PC-3 (cell line): ENCODE data around the gene ISM2. TPM values are rescaled to one million over a fixed set of nuclear protein-coding genes. Genes with fewer than 3 reads are reported as not detected.

Experiments
- ATAC-seq: fragments of 200-7000 bp; cut with Tn5 transposase; 2 replicates; pipeline ENCODE4 v1.9.1; 2020; ENCODE audit warnings: mild to moderate bottlenecking, moderate library complexity
- BruUV-seq: library from RNA; stranded (reverse); fragments of 400-500 nt; replicated peaks from 2 replicates; lab custom pipeline; 2021; lab: Mats Ljungman, UMichigan
- CTCF ChIA-PET: fragments of 300-600 bp; sonication (Branson Sonifier 250); formaldehyde crosslinking; loops from one replicate; lab custom pipeline; 2022; ENCODE audit warnings: antibody characterized with exemption; lab: Charles Lee
- POLR2A ChIA-PET: fragments of 300-600 bp; sonication (Branson Sonifier 250); formaldehyde crosslinking; loops from one replicate; lab custom pipeline; 2022; ENCODE audit warnings: antibody characterized with exemption; ENCODE audit not compliant: unreplicated experiment; lab: Charles Lee
- DNase-seq: peaks from one replicate; pipeline ENCODE4 v3.0.0-alpha.2; 2015
- H2AFZ ChIP-seq: fragments of 300-600 bp; sonication (generic); 2 replicates; pipeline ENCODE4 v1.6.0; 2016; ENCODE audit warnings: antibody characterized with exemption, low read length
- H3F3A ChIP-seq: fragments of 300-600 bp; sonication (generic); one replicate; pipeline ENCODE4 v1.6.0; 2017; ENCODE audit warnings: antibody characterized with exemption, low read length, control low read depth, mild to moderate bottlenecking; ENCODE audit not compliant: unreplicated experiment
- H3K27ac ChIP-seq: fragments of 300-600 bp; sonication (generic); 2 replicates; pipeline ENCODE4 v1.5.1; 2016; ENCODE audit warnings: mild to moderate bottlenecking, low read length
- H3K27me3 ChIP-seq: fragments of 300-600 bp; sonication (generic); 2 replicates; pipeline ENCODE4 v1.6.1; 2016; ENCODE audit warnings: low read length, mixed read lengths
- H3K36me3 ChIP-seq: fragments of 300-600 bp; sonication (generic); 2 replicates; pipeline ENCODE4 v1.6.1; 2016; ENCODE audit warnings: low read depth, mixed run types, low read length, mixed read lengths
- H3K4me1 ChIP-seq: fragments of 300-600 bp; sonication (generic); 2 replicates; pipeline ENCODE4 v1.5.1; 2016; ENCODE audit warnings: low read length; ENCODE audit not compliant: insufficient read depth
- H3K4me2 ChIP-seq: fragments of 300-600 bp; sonication (generic); 2 replicates; pipeline ENCODE4 v1.6.0; 2016; ENCODE audit warnings: low read length
- H3K4me3 ChIP-seq: fragments of 300-600 bp; sonication (generic); 2 replicates; pipeline ENCODE4 v1.5.1; 2016; ENCODE audit warnings: mild to moderate bottlenecking, low read length, mixed read lengths
- H3K79me2 ChIP-seq: fragments of 300-600 bp; sonication (generic); 2 replicates; pipeline ENCODE4 v1.6.1; 2017; ENCODE audit warnings: low read length, mixed read lengths
- H3K9ac ChIP-seq: fragments of 300-600 bp; sonication (generic); 2 replicates; pipeline ENCODE4 v1.6.0; 2016; ENCODE audit warnings: mild to moderate bottlenecking, low read length
- H3K9me2 ChIP-seq: fragments of 300-600 bp; sonication (generic); replicated peaks from 2 replicates; pipeline ENCODE4 v1.6.1; 2016; ENCODE audit warnings: mixed run types, low read length, mixed read lengths
- H3K9me3 ChIP-seq: fragments of 300-600 bp; sonication (generic); 2 replicates; pipeline ENCODE4 v1.6.1; 2016; ENCODE audit warnings: low read length, mixed read lengths
- H4K20me1 ChIP-seq: fragments of 300-600 bp; sonication (generic); 2 replicates; pipeline ENCODE4 v1.6.1; 2016; ENCODE audit warnings: low read length, mixed read lengths
- CTCF ChIP-seq: fragments of 300-600 bp; sonication (generic); conservative IDR thresholded peaks from 2 replicates; pipeline ENCODE4 v1.5.1; 2017; ENCODE audit warnings: antibody characterized with exemption, low read depth, mild to moderate bottlenecking, low read length
- EZH2 ChIP-seq: fragments of 300-600 bp; sonication (generic); IDR thresholded peaks from one replicate; pipeline ENCODE4 v1.6.1; 2017; ENCODE audit warnings: antibody characterized with exemption, mild to moderate bottlenecking, low read length; ENCODE audit not compliant: unreplicated experiment
- EZH2phosphoT487 ChIP-seq: fragments of 300-600 bp; sonication (generic); IDR thresholded peaks from 2 replicates; pipeline ENCODE4 v1.6.1; 2018; ENCODE audit warnings: mild to moderate bottlenecking, antibody characterized with exemption, low read length, borderline replicate concordance
- intact Hi-C: fragments of 100-400 bp; cut with micrococcal nuclease; formaldehyde crosslinking; loops from 2 replicates; pipeline ENCODE4 v1.9.0; 2023
- total RNA-seq: library from RNA; depleted of rRNA; stranded (reverse); fragments of >200 nt; gene quantifications from 2 replicates; pipeline ENCODE4 v1.2.3, GENCODE V29; 2014

Gene ISM2
- total RNA-seq, 1 experiment from 2014 or later, result 0.95 TPM

GRCh38 chr14:77458249-77458950 lies 40.2 kb downstream of the ISM2 start:
- peaks cover 19% of the 10 kb centered on the region for H3K4me1 ChIP-seq
- peak overlapping the region; percentile 90 for H3K9ac ChIP-seq
- H3K79me2 ChIP-seq, result peaks cover 52% of the 10 kb centered on the region
- peak overlapping the region; percentile 73 for H2AFZ ChIP-seq
- H3K4me2 ChIP-seq, result peak overlapping the region; percentile 92
- no peaks in the 10 kb centered on the region for H3F3A ChIP-seq
- no peaks in the 10 kb centered on the region for H3K27me3 ChIP-seq
- H3K36me3 ChIP-seq, result peaks cover 26% of the 10 kb centered on the region
- peaks cover 13% of the 10 kb centered on the region for H4K20me1 ChIP-seq
- POLR2A ChIA-PET, result no interaction called here
- H3K27ac ChIP-seq, result peak overlapping the region; percentile 50
- H3K9me2 ChIP-seq, result no peaks in the 10 kb centered on the region
- TSS peak; percentile 41 for BruUV-seq
- no peaks in the 10 kb centered on the region for H3K9me3 ChIP-seq
- H3K4me3 ChIP-seq, result peak overlapping the region; percentile 82
- CTCF ChIA-PET, result interaction anchor here (0.5 to 1.5 kb wide), 4 partner anchors 82 to 260 kb away, joined by 3 to 4 read pairs (median 3); partner anchors contain the start of gene TMED8
- no peak for TF ChIP-seq EZH2
- no peak for TF ChIP-seq CTCF
- TF ChIP-seq EZH2phosphoT487, result no peak
- ATAC-seq (0 out of 2 replicates have a peak, but pooled peaks have one; percentile 5), DNase-seq (peak; percentile 43)
- intact Hi-C loops, result loop anchor here (5.0 kb wide), 2 partner anchors 159 to 306 kb away; partner anchors contain the start of gene SPTLC2

DNA sequence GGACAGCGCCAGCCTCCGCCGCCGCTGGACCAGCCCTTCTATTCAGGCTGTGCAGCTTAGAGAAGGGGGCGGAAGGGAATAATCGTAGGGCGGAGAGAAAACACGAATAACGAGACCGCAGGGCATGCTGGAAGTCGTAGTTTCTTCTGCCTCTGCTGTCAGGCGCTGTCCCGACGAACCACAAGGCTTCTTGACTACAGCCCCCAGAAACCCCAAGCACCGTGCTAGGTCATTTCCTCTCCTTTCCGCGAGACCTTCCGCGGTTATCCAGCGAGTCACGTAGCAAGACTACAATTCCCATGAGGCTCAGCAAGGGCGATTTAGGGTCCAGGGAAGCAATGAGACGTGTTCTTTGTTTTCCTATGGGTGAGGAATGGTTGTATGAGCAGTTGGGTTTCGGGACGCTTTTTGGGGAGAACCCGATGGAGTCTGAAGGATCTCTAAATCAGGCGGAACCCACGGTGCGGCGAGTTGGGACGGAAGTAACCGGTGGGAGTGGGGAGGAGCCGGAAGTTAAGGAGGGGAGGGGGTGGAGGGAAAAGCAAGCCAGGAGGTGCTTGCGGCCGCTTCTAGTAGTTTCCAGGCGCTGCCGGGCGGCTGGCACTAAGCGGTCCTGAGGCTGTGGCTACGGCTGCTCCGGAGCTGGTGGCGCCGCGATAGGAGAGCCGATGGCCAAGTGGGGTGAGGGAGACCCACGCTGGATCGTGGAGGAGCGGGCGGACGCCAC lies 40.9 kb downstream of the ISM2 start, which contains the start of the genes AHSA1 and VIPAS39:
TSS of gene AHSA1 (plus strand) at position 572 of the 727 bp plus-strand sequence. CDS start at position 669, 97 bp downstream.
TSS of gene VIPAS39 (minus strand) at position 80 of the 727 bp plus-strand sequence. CDS start 3,499 bp downstream, outside the sequence.
- BruUV-seq, result no TSS peak
- peak within 1 kb of the TSS; percentile 92 for H3K4me2 ChIP-seq
- peaks cover 13% of the 10 kb centered on the region for H4K20me1 ChIP-seq
- POLR2A ChIA-PET, result interaction anchor here (0.5 to 0.7 kb wide), 4 partner anchors 19 to 1072 kb away, joined by 3 to 5 read pairs (median 4); no protein-coding TSS in a partner anchor
- H3K27me3 ChIP-seq, result no peaks in the 10 kb centered on the region
- H3K27ac ChIP-seq, result peak within 1 kb of the TSS; percentile 50
- peak within 1 kb of the TSS; percentile 82 for H3K4me3 ChIP-seq
- peak within 1 kb of the TSS; percentile 90 for H3K9ac ChIP-seq
- H3K36me3 ChIP-seq, result peaks cover 31% of the 10 kb centered on the region
- no peaks in the 10 kb centered on the region for H3K9me3 ChIP-seq
- TF ChIP-seq EZH2, result no peak
- no peak for TF ChIP-seq EZH2phosphoT487
- TF ChIP-seq CTCF, result no peak
- DNase-seq (peak; percentile 100), ATAC-seq (peak; percentile 95)
- peak within 1 kb of the TSS; percentile 73 for H2AFZ ChIP-seq
- peaks cover 19% of the 10 kb centered on the region for H3K4me1 ChIP-seq
- CTCF ChIA-PET, result no interaction called here
- peaks cover 52% of the 10 kb centered on the region for H3K79me2 ChIP-seq
- intact Hi-C loops, result loop anchor here (1.0 to 5.0 kb wide), 5 partner anchors 80 to 305 kb away; partner anchors contain the start of genes ALKBH1, GSTZ1, SAMD15 and SLIRP
- H3F3A ChIP-seq, result no peaks in the 10 kb centered on the region
- H3K9me2 ChIP-seq, result no peaks in the 10 kb centered on the region
